Panc1 (cell line): ENCODE measurements around the gene SLF2. TPM values are rescaled to one million over a fixed set of nuclear protein-coding genes. Genes with fewer than 3 reads are reported as not detected.

Experiments used
- ATAC-seq: fragments of 200-7000 bp; cut with Tn5 transposase; 2 replicates; pipeline ENCODE4 v1.9.1; 2020; ENCODE audit warnings: mild to moderate bottlenecking, moderate library complexity
- BruUV-seq: library from RNA; stranded (reverse); fragments of 400-500 nt; replicated peaks from 2 replicates; lab custom pipeline; 2021; lab: Mats Ljungman, UMichigan
- CTCF ChIA-PET: fragments of 300-600 bp; sonication (Branson Sonifier 250); formaldehyde crosslinking; loops from one replicate; lab custom pipeline; 2022; ENCODE audit warnings: antibody characterized with exemption; lab: Charles Lee
- POLR2A ChIA-PET: fragments of 300-600 bp; sonication (Branson Sonifier 250); formaldehyde crosslinking; loops from one replicate; lab custom pipeline; 2022; ENCODE audit warnings: antibody characterized with exemption; lab: Charles Lee
- DNase-seq: peaks from one replicate; pipeline ENCODE4 v3.0.0-alpha.2; 2010; ENCODE audit warnings: low read depth, low spot score
- H3K27ac ChIP-seq: 2 replicates; pipeline ENCODE4 v1.5.1; 2011; ENCODE audit warnings: mild to moderate bottlenecking, low read length, inconsistent platforms
- H3K27me3 ChIP-seq: fragments of 200-500 bp; sonication (Bioruptor generic); 2 replicates; pipeline ENCODE4 v1.6.0; 2014; ENCODE audit warnings: low read length, inconsistent platforms; ENCODE audit not compliant: control insufficient read depth, insufficient read depth
- H3K36me3 ChIP-seq: fragments of 200-500 bp; sonication (Bioruptor generic); 2 replicates; pipeline ENCODE4 v1.5.1; 2014; ENCODE audit warnings: inconsistent platforms, mild to moderate bottlenecking, low read length, moderate library complexity; ENCODE audit not compliant: control insufficient read depth, insufficient read depth
- H3K4me1 ChIP-seq: 2 replicates; pipeline ENCODE4 v1.5.1; 2011; ENCODE audit warnings: inconsistent platforms, mild to moderate bottlenecking, low read length, moderate library complexity; ENCODE audit not compliant: control insufficient read depth, insufficient read depth
- H3K4me3 ChIP-seq, 2 experiments: 2 replicates each; pipeline ENCODE4 v1.5.1; 2011 to 2012; ENCODE audit warnings: low read depth in 2 of 2, low read length in 2 of 2, mild to moderate bottlenecking in 2 of 2, inconsistent platforms in 1 of 2, moderate library complexity in 1 of 2
- H3K9me3 ChIP-seq: fragments of 200-500 bp; sonication (Bioruptor generic); 2 replicates; pipeline ENCODE4 v1.5.1; 2014; ENCODE audit warnings: low read depth, mild to moderate bottlenecking, inconsistent platforms, low read length, moderate library complexity; ENCODE audit not compliant: control insufficient read depth, insufficient read depth
- POLR2AphosphoS5 ChIP-seq: IDR thresholded peaks from 2 replicates; pipeline ENCODE4 v1.6.1; 2012; ENCODE audit warnings: mild to moderate bottlenecking, low read depth, low read length, moderate library complexity
- SIN3A ChIP-seq: IDR thresholded peaks from 2 replicates; pipeline ENCODE4 v1.6.1; 2012; ENCODE audit warnings: low read depth, mild to moderate bottlenecking, low read length, moderate library complexity, borderline replicate concordance; ENCODE audit not compliant: insufficient read depth
- TCF7L2 ChIP-seq: IDR thresholded peaks from 2 replicates; pipeline ENCODE4 v1.6.1; 2011; ENCODE audit warnings: mild to moderate bottlenecking, low read depth, low read length, inconsistent platforms
- in situ Hi-C: cut with HindIII; loops from 2 replicates; pipeline ENCODE4 v1.10.0; 2016; ENCODE audit warnings: low sequenced_read_pairs, low pct_unique_long_range_greater_than_20kb
- intact Hi-C: fragments of 100-400 bp; cut with micrococcal nuclease; formaldehyde crosslinking; loops from one replicate; pipeline ENCODE4 v1.10.0; 2022; ENCODE audit not compliant: unreplicated experiment
- total RNA-seq: library from RNA; stranded (reverse); gene quantifications from one replicate; pipeline ENCODE4 v1.2.1, GENCODE V29; 2021; ENCODE audit not compliant: unreplicated experiment
- TF ChIP-seq, protein P1 (sequence below): fragments of 450-650 bp; IDR thresholded peaks from 2 replicates; pipeline ENCODE4 v1.5.1; 2017; ENCODE audit warnings: mild to moderate bottlenecking
- TF ChIP-seq, protein P2 (sequence below), 2 experiments: IDR thresholded peaks; 2 replicates each; pipeline ENCODE4 v1.6.1; 2011 to 2012; ENCODE audit warnings: low read depth in 2 of 2, control low read depth in 1 of 2, low read length in 1 of 2, mild to moderate bottlenecking in 1 of 2, moderate library complexity in 1 of 2; ENCODE audit not compliant: insufficient read depth in 1 of 2

SLF2 gene
- total RNA-seq, 1 experiment from 2014 or later: 38.8 TPM

GRCh38 chr10:100962351-100963080 is 49.8 kb downstream of the SLF2 start:
- CTCF ChIA-PET: no interaction called here
- BruUV-seq: TSS peak; percentile 49

DNA sequence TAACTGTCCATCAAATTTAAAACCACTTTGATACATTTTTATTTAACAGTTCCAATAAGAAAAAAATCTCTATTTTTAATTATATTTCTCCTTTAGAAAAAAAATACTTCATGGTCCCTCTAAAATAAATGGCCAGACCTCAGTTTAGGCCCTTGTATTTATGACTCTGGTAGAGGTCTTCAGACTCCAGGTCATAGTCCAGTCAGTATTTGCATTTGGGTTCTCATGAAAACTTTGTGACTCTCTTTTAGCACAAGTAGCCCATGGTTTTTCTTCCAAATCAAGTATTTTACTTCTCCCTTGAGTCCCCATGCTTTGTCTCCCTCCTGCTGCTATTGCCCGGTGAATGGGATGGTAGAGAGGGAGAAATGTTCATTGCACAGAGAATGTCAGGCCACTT is 51.1 kb downstream of the SLF2 start:
- DNase-seq (no peak), ATAC-seq (no peak)
- POLR2A ChIA-PET: no interaction called here
- Histone ChIP-seq H3K4me1 (peaks cover 3% of the 10 kb centered on the region; the same call in 1 of the 2 replicates), H3K36me3 (peaks cover 39% of the 10 kb centered on the region), H3K27me3 (no peaks in the 10 kb centered on the region), H3K4me3 (no peak overlapping the region), H3K9me3 (no peaks in the 10 kb centered on the region), H3K27ac (no peak overlapping the region)
- BruUV-seq: no TSS peak
- intact Hi-C loops (no loop called here), in situ Hi-C loops (no loop called here)
- CTCF ChIA-PET: no interaction called here
- TF ChIP-seq, protein P1, sequence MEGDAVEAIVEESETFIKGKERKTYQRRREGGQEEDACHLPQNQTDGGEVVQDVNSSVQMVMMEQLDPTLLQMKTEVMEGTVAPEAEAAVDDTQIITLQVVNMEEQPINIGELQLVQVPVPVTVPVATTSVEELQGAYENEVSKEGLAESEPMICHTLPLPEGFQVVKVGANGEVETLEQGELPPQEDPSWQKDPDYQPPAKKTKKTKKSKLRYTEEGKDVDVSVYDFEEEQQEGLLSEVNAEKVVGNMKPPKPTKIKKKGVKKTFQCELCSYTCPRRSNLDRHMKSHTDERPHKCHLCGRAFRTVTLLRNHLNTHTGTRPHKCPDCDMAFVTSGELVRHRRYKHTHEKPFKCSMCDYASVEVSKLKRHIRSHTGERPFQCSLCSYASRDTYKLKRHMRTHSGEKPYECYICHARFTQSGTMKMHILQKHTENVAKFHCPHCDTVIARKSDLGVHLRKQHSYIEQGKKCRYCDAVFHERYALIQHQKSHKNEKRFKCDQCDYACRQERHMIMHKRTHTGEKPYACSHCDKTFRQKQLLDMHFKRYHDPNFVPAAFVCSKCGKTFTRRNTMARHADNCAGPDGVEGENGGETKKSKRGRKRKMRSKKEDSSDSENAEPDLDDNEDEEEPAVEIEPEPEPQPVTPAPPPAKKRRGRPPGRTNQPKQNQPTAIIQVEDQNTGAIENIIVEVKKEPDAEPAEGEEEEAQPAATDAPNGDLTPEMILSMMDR: no peak
- TF ChIP-seq, protein P2, sequence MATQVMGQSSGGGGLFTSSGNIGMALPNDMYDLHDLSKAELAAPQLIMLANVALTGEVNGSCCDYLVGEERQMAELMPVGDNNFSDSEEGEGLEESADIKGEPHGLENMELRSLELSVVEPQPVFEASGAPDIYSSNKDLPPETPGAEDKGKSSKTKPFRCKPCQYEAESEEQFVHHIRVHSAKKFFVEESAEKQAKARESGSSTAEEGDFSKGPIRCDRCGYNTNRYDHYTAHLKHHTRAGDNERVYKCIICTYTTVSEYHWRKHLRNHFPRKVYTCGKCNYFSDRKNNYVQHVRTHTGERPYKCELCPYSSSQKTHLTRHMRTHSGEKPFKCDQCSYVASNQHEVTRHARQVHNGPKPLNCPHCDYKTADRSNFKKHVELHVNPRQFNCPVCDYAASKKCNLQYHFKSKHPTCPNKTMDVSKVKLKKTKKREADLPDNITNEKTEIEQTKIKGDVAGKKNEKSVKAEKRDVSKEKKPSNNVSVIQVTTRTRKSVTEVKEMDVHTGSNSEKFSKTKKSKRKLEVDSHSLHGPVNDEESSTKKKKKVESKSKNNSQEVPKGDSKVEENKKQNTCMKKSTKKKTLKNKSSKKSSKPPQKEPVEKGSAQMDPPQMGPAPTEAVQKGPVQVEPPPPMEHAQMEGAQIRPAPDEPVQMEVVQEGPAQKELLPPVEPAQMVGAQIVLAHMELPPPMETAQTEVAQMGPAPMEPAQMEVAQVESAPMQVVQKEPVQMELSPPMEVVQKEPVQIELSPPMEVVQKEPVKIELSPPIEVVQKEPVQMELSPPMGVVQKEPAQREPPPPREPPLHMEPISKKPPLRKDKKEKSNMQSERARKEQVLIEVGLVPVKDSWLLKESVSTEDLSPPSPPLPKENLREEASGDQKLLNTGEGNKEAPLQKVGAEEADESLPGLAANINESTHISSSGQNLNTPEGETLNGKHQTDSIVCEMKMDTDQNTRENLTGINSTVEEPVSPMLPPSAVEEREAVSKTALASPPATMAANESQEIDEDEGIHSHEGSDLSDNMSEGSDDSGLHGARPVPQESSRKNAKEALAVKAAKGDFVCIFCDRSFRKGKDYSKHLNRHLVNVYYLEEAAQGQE (IDR thresholded peaks at IDR 0.05; ENCODE audit: insufficient read depth in 1 of 2, low read depth in 2 of 2, low read length in 1 of 2): no peak
- no peak for TF ChIP-seq SIN3A
- no peak for TF ChIP-seq POLR2AphosphoS5
- TF ChIP-seq TCF7L2: no peak

More at GRCh38 chr10:100962351-100963080, 49.8 kb downstream of the SLF2 start:
- Histone ChIP-seq H3K27me3 (no peaks in the 10 kb centered on the region), H3K27ac (no peak overlapping the region), H3K4me1 (no peaks in the 10 kb centered on the region), H3K4me3 (no peak overlapping the region), H3K9me3 (no peaks in the 10 kb centered on the region), H3K36me3 (peaks cover 51% of the 10 kb centered on the region)
- no peak for ATAC-seq
- no peak for DNase-seq
- POLR2A ChIA-PET: no interaction called here
- intact Hi-C loops (no loop called here), in situ Hi-C loops (no loop called here)
- TF ChIP-seq TCF7L2 (no peak), SIN3A (no peak), POLR2AphosphoS5 (no peak)
- TF ChIP-seq, protein P2 (IDR thresholded peaks at IDR 0.05; ENCODE audit: insufficient read depth in 1 of 2, low read depth in 2 of 2, low read length in 1 of 2): no peak
- TF ChIP-seq, protein P1: no peak
